HepG2 (cell line): Measurements from ENCODE around the gene SCAPER. TPM values are rescaled to one million over a fixed set of nuclear protein-coding genes. Genes with fewer than 3 reads are reported as not detected.

Experiments used
- MIER2 ChIP-seq: IDR thresholded peaks from 2 replicates; pipeline ENCODE4 v1.6.1; 2016; ENCODE audit warnings: missing biosample characterization, missing genetic modification reagents
- NRL ChIP-seq: sonication (generic); formaldehyde crosslinking; IDR thresholded peaks from 2 replicates; pipeline ENCODE4 v1.5.0; 2020; ENCODE audit warnings: missing genetic modification reagents, mild to moderate bottlenecking, moderate library complexity, borderline replicate concordance
- PBX2 ChIP-seq: IDR thresholded peaks from 2 replicates; pipeline ENCODE4 v1.6.1; 2016; ENCODE audit warnings: control low read depth
- SP2 ChIP-seq: sonication (generic); formaldehyde crosslinking; IDR thresholded peaks from 2 replicates; pipeline ENCODE4 v1.5.1; 2020; ENCODE audit warnings: mild to moderate bottlenecking, missing genetic modification reagents
- XRCC5 ChIP-seq: fragments of 200-400 bp; formaldehyde crosslinking; optimal IDR thresholded peaks from 2 replicates; pipeline ENCODE3; 2017; ENCODE audit warnings: mild to moderate bottlenecking, low read length
- ZNF225 ChIP-seq: sonication (generic); formaldehyde crosslinking; IDR thresholded peaks from 2 replicates; pipeline ENCODE4 v1.4.0; 2020; ENCODE audit warnings: mild to moderate bottlenecking, missing genetic modification reagents
- polyA plus RNA-seq, 8 experiments: library from polyadenylated mRNA; depleted of rRNA in 3 of 8; stranded (reverse) in 7 of 8; unstranded in 1 of 8; fragments of >200 nt; fragmentation: Illumina TruSeq in 4 of 8; extraction: Trizol in 4 of 8; gene quantifications; 2 replicates each; pipeline versions ENCODE4 v1.2.1 to v1.2.3, GENCODE V29; 2011 to 2016; ENCODE audit warnings: low read depth in 4 of 8, missing spikeins in 1 of 8, mixed read lengths in 1 of 8; ENCODE audit not compliant: insufficient read depth in 1 of 8
- total RNA-seq, 5 experiments: library from RNA; depleted of rRNA; stranded (reverse); fragments of >200 nt; fragmentation: Illumina TruSeq; extraction: Trizol; gene quantifications; 2 replicates each; pipeline ENCODE4 v1.2.3, GENCODE V29; 2016; ENCODE audit warnings: low read depth in 1 of 5
- TF ChIP-seq, protein P1 (sequence below): sonication (generic); formaldehyde crosslinking; IDR thresholded peaks from 2 replicates; pipeline ENCODE4 v1.8.1; 2023; ENCODE audit warnings: missing genetic modification reagents, inconsistent platforms, borderline replicate concordance
- TF ChIP-seq, protein P2 (sequence below), 2 experiments: sonication (generic) in 1 of 2; formaldehyde crosslinking in 1 of 2; IDR thresholded peaks; 2 replicates each; pipeline versions ENCODE4 v1.6.1 to v1.9.0; 2014 to 2022; ENCODE audit warnings: antibody characterized with exemption in 1 of 2, borderline replicate concordance in 1 of 2, inconsistent platforms in 1 of 2, low read depth in 1 of 2, missing genetic modification reagents in 1 of 2
- TF ChIP-seq, protein P3 (sequence below), 2 experiments: fragments of 450-650 bp in 1 of 2; sonication (generic) in 1 of 2; formaldehyde crosslinking; IDR thresholded peaks; 2 replicates each; pipeline versions ENCODE4 v1.5.0 to v1.8.0; 2020 to 2022; ENCODE audit warnings: mild to moderate bottlenecking in 1 of 2, missing genetic modification reagents in 1 of 2

The SCAPER gene
- total and polyA plus RNA-seq, 2 of the 13 experiments (the other 11 are each of a cell fraction or from before 2014, with no cell fraction given), result 4.3 to 10.5 TPM

- TF ChIP-seq SP2 (CRISPR knock-in tag), result no peak
- TF ChIP-seq PBX2, result no peak
- TF ChIP-seq NRL (CRISPR knock-in tag), result no peak
- TF ChIP-seq, protein P1, sequence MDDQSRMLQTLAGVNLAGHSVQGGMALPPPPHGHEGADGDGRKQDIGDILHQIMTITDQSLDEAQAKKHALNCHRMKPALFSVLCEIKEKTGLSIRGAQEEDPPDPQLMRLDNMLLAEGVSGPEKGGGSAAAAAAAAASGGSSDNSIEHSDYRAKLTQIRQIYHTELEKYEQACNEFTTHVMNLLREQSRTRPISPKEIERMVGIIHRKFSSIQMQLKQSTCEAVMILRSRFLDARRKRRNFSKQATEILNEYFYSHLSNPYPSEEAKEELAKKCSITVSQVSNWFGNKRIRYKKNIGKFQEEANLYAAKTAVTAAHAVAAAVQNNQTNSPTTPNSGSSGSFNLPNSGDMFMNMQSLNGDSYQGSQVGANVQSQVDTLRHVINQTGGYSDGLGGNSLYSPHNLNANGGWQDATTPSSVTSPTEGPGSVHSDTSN (CRISPR knock-in tag), result no peak
- TF ChIP-seq, protein P2, sequence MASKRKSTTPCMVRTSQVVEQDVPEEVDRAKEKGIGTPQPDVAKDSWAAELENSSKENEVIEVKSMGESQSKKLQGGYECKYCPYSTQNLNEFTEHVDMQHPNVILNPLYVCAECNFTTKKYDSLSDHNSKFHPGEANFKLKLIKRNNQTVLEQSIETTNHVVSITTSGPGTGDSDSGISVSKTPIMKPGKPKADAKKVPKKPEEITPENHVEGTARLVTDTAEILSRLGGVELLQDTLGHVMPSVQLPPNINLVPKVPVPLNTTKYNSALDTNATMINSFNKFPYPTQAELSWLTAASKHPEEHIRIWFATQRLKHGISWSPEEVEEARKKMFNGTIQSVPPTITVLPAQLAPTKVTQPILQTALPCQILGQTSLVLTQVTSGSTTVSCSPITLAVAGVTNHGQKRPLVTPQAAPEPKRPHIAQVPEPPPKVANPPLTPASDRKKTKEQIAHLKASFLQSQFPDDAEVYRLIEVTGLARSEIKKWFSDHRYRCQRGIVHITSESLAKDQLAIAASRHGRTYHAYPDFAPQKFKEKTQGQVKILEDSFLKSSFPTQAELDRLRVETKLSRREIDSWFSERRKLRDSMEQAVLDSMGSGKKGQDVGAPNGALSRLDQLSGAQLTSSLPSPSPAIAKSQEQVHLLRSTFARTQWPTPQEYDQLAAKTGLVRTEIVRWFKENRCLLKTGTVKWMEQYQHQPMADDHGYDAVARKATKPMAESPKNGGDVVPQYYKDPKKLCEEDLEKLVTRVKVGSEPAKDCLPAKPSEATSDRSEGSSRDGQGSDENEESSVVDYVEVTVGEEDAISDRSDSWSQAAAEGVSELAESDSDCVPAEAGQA (IDR thresholded peaks at IDR 0.05; ENCODE audit: low read depth), result no peak
- TF ChIP-seq, protein P2 (CRISPR knock-in tag; IDR thresholded peaks at IDR 0.05; ENCODE audit: borderline replicate concordance), result no peak
- TF ChIP-seq ZNF225 (CRISPR knock-in tag), result no peak
- no peak for TF ChIP-seq MIER2 (CRISPR knock-in tag)
- TF ChIP-seq, protein P3, sequence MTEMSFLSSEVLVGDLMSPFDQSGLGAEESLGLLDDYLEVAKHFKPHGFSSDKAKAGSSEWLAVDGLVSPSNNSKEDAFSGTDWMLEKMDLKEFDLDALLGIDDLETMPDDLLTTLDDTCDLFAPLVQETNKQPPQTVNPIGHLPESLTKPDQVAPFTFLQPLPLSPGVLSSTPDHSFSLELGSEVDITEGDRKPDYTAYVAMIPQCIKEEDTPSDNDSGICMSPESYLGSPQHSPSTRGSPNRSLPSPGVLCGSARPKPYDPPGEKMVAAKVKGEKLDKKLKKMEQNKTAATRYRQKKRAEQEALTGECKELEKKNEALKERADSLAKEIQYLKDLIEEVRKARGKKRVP (CRISPR knock-in tag; IDR thresholded peaks at IDR 0.05), result no peak
- TF ChIP-seq XRCC5, result no peak
Observed at GRCh38 chr15:76566276-76566675, 338.9 kb downstream of the SCAPER start (continued).
